Measurements from ENCODE around the gene UGT8. TPM values are rescaled to one million over a fixed set of nuclear protein-coding genes. Genes with fewer than 3 reads are reported as not detected.

Gene UGT8
- total and polyA plus RNA-seq, 4 donors = 87.3 to 319 (median 194) TPM

GRCh38 chr4:114673306-114673705, 74.7 kb downstream of the UGT8 start:
- Histone ChIP-seq H3K4me1 (ENCODE audit: control insufficient read depth, insufficient read depth, low read length) (no peaks in the 10 kb centered on the region), H3K9me3 (ENCODE audit: control insufficient read depth, insufficient read depth, low read length) (no peaks in the 10 kb centered on the region), H3K27me3 (ENCODE audit: control insufficient read depth, insufficient read depth, low read length) (no peaks in the 10 kb centered on the region)

GRCh38 chr4:114674080-114674479, 75.5 kb downstream of the UGT8 start:
- no peaks in the 10 kb centered on the region for H3K9me3 ChIP-seq (ENCODE audit: control insufficient read depth, insufficient read depth, low read length)
- H3K4me1 ChIP-seq (ENCODE audit: control insufficient read depth, insufficient read depth, low read length) = no peaks in the 10 kb centered on the region
- WGBS (ENCODE audit: insufficient coverage) = 96% methylated on average over 2 of the region's 2 CpGs
- no peak overlapping the region for H3K27ac ChIP-seq (ENCODE audit: low read depth, low read length)
- no peak overlapping the region for H3K4me3 ChIP-seq (ENCODE audit: low read depth, low read length)
- no peaks in the 10 kb centered on the region for H3K36me3 ChIP-seq (ENCODE audit: control insufficient read depth, insufficient read depth, low read length)
- H3K27me3 ChIP-seq (ENCODE audit: control insufficient read depth, insufficient read depth, low read length) = no peaks in the 10 kb centered on the region
- DNase-seq (ENCODE audit: low read depth in 4 of 6, low spot score in 6 of 6) = no peak

More at GRCh38 chr4:114673306-114673705, 74.7 kb downstream of the UGT8 start:
- no CpG with 5 or more reads among the region's 2 CpGs for WGBS (ENCODE audit: insufficient coverage)
- H3K4me3 ChIP-seq (ENCODE audit: low read depth, low read length) = no peak overlapping the region
- no peaks in the 10 kb centered on the region for H3K36me3 ChIP-seq (ENCODE audit: control insufficient read depth, insufficient read depth, low read length)
- no peak overlapping the region for H3K27ac ChIP-seq (ENCODE audit: low read depth, low read length)
- DNase-seq (ENCODE audit: low read depth in 4 of 6, low spot score in 6 of 6) = no peak

GRCh38 chr4:114677346-114677979, 78.9 kb downstream of the UGT8 start:
- Histone ChIP-seq H3K4me1 (ENCODE audit: control insufficient read depth, insufficient read depth, low read length) (no peaks in the 10 kb centered on the region), H3K27me3 (ENCODE audit: control insufficient read depth, insufficient read depth, low read length) (no peaks in the 10 kb centered on the region), H3K9me3 (ENCODE audit: control insufficient read depth, insufficient read depth, low read length) (no peaks in the 10 kb centered on the region), H3K4me3 (ENCODE audit: low read depth, low read length) (no peak overlapping the region), H3K27ac (ENCODE audit: low read depth, low read length) (no peak overlapping the region), H3K36me3 (ENCODE audit: control insufficient read depth, insufficient read depth, low read length) (no peaks in the 10 kb centered on the region)
- no peak for DNase-seq (ENCODE audit: low read depth in 4 of 6, low spot score in 6 of 6)
- no CpG with 5 or more reads among the region's 1 CpG for WGBS (ENCODE audit: insufficient coverage)

- Histone ChIP-seq H3K36me3 (ENCODE audit: control insufficient read depth, insufficient read depth, low read length) (no peaks in the 10 kb centered on the region), H3K9me3 (ENCODE audit: control insufficient read depth, insufficient read depth, low read length) (no peaks in the 10 kb centered on the region), H3K27ac (ENCODE audit: low read depth, low read length) (no peak overlapping the region)
These were observed 85.9 kb downstream of the UGT8 start for GRCh38 chr4:114684462-114684861.

GRCh38 chr4:114688059-114688458, 89.5 kb downstream of the UGT8 start:
- 60% methylated on average over 3 of the region's 3 CpGs for WGBS (ENCODE audit: insufficient coverage)
- H3K4me3 ChIP-seq (ENCODE audit: low read depth, low read length) = no peak overlapping the region
- no peaks in the 10 kb centered on the region for H3K27me3 ChIP-seq (ENCODE audit: control insufficient read depth, insufficient read depth, low read length)
- H3K9me3 ChIP-seq (ENCODE audit: control insufficient read depth, insufficient read depth, low read length) = no peaks in the 10 kb centered on the region
- no peaks in the 10 kb centered on the region for H3K4me1 ChIP-seq (ENCODE audit: control insufficient read depth, insufficient read depth, low read length)
- peak in 2 of 6 donors; percentile 25 to 31 for DNase-seq (ENCODE audit: low read depth in 4 of 6, low spot score in 6 of 6)
- H3K27ac ChIP-seq (ENCODE audit: low read depth, low read length) = no peak overlapping the region
- no peaks in the 10 kb centered on the region for H3K36me3 ChIP-seq (ENCODE audit: control insufficient read depth, insufficient read depth, low read length)

More at GRCh38 chr4:114684462-114684861, 85.9 kb downstream of the UGT8 start:
- Histone ChIP-seq H3K4me1 (ENCODE audit: control insufficient read depth, insufficient read depth, low read length) (no peaks in the 10 kb centered on the region), H3K4me3 (ENCODE audit: low read depth, low read length) (no peak overlapping the region), H3K27me3 (ENCODE audit: control insufficient read depth, insufficient read depth, low read length) (no peaks in the 10 kb centered on the region)
- DNase-seq (ENCODE audit: low read depth in 4 of 6, low spot score in 6 of 6) = no peak

- Histone ChIP-seq H3K27ac (ENCODE audit: low read depth, low read length) (no peak overlapping the region), H3K9me3 (ENCODE audit: control insufficient read depth, insufficient read depth, low read length) (no peaks in the 10 kb centered on the region), H3K27me3 (ENCODE audit: control insufficient read depth, insufficient read depth, low read length) (no peaks in the 10 kb centered on the region), H3K4me3 (ENCODE audit: low read depth, low read length) (no peak overlapping the region), H3K36me3 (ENCODE audit: control insufficient read depth, insufficient read depth, low read length) (no peaks in the 10 kb centered on the region), H3K4me1 (ENCODE audit: control insufficient read depth, insufficient read depth, low read length) (no peaks in the 10 kb centered on the region)
- DNase-seq (ENCODE audit: low read depth in 4 of 6, low spot score in 6 of 6) = no peak
These were observed 92.0 kb downstream of the UGT8 start for GRCh38 chr4:114690571-114690970.

- DNase-seq (ENCODE audit: low read depth in 4 of 6, low spot score in 6 of 6) = no peak
- Histone ChIP-seq H3K27me3 (ENCODE audit: control insufficient read depth, insufficient read depth, low read length) (no peaks in the 10 kb centered on the region), H3K4me3 (ENCODE audit: low read depth, low read length) (no peak overlapping the region), H3K27ac (ENCODE audit: low read depth, low read length) (no peak overlapping the region), H3K36me3 (ENCODE audit: control insufficient read depth, insufficient read depth, low read length) (no peaks in the 10 kb centered on the region), H3K9me3 (ENCODE audit: control insufficient read depth, insufficient read depth, low read length) (no peaks in the 10 kb centered on the region), H3K4me1 (ENCODE audit: control insufficient read depth, insufficient read depth, low read length) (no peaks in the 10 kb centered on the region)
- 100% methylated on average over 1 of the region's 1 CpG for WGBS (ENCODE audit: insufficient coverage)
These were observed 93.3 kb downstream of the UGT8 start for GRCh38 chr4:114691865-114692264.

- no peaks in the 10 kb centered on the region for H3K36me3 ChIP-seq (ENCODE audit: control insufficient read depth, insufficient read depth, low read length)
- no peak overlapping the region for H3K27ac ChIP-seq (ENCODE audit: low read depth, low read length)
- WGBS (ENCODE audit: insufficient coverage) = no CpG with 5 or more reads among the region's 3 CpGs
- no peaks in the 10 kb centered on the region for H3K9me3 ChIP-seq (ENCODE audit: control insufficient read depth, insufficient read depth, low read length)
- no peaks in the 10 kb centered on the region for H3K4me1 ChIP-seq (ENCODE audit: control insufficient read depth, insufficient read depth, low read length)
- no peaks in the 10 kb centered on the region for H3K27me3 ChIP-seq (ENCODE audit: control insufficient read depth, insufficient read depth, low read length)
- DNase-seq (ENCODE audit: low read depth in 4 of 6, low spot score in 6 of 6) = no peak
- H3K4me3 ChIP-seq (ENCODE audit: low read depth, low read length) = no peak overlapping the region
These were observed 94.4 kb downstream of the UGT8 start for GRCh38 chr4:114692958-114693357.

GRCh38 chr4:114694770-114695169, 96.2 kb downstream of the UGT8 start:
- H3K9me3 ChIP-seq (ENCODE audit: control insufficient read depth, insufficient read depth, low read length) = no peaks in the 10 kb centered on the region
- no peak overlapping the region for H3K27ac ChIP-seq (ENCODE audit: low read depth, low read length)
- DNase-seq (ENCODE audit: low read depth in 4 of 6, low spot score in 6 of 6) = peak in 5 of 6 donors; percentile 24 to 83 (median 40)
- no peak overlapping the region for H3K4me3 ChIP-seq (ENCODE audit: low read depth, low read length)
- no peaks in the 10 kb centered on the region for H3K36me3 ChIP-seq (ENCODE audit: control insufficient read depth, insufficient read depth, low read length)
- no peaks in the 10 kb centered on the region for H3K4me1 ChIP-seq (ENCODE audit: control insufficient read depth, insufficient read depth, low read length)
- no peaks in the 10 kb centered on the region for H3K27me3 ChIP-seq (ENCODE audit: control insufficient read depth, insufficient read depth, low read length)
- WGBS (ENCODE audit: insufficient coverage) = no CpG with 5 or more reads among the region's 1 CpG

- WGBS (ENCODE audit: insufficient coverage) = no CpG with 5 or more reads among the region's 4 CpGs
- no peak for DNase-seq (ENCODE audit: low read depth in 4 of 6, low spot score in 6 of 6)
These were observed 99.6 kb downstream of the UGT8 start for GRCh38 chr4:114698231-114698630.

More at GRCh38 chr4:114698231-114698630, 99.6 kb downstream of the UGT8 start:
- no peaks in the 10 kb centered on the region for H3K36me3 ChIP-seq (ENCODE audit: control insufficient read depth, insufficient read depth, low read length)
- H3K4me3 ChIP-seq (ENCODE audit: low read depth, low read length) = no peak overlapping the region
- no peaks in the 10 kb centered on the region for H3K9me3 ChIP-seq (ENCODE audit: control insufficient read depth, insufficient read depth, low read length)
- no peaks in the 10 kb centered on the region for H3K27me3 ChIP-seq (ENCODE audit: control insufficient read depth, insufficient read depth, low read length)
- no peak overlapping the region for H3K27ac ChIP-seq (ENCODE audit: low read depth, low read length)
- no peaks in the 10 kb centered on the region for H3K4me1 ChIP-seq (ENCODE audit: control insufficient read depth, insufficient read depth, low read length)
